Small intestine (tissue), 7 donors: Measurements from ENCODE around the gene CYP21A2. TPM values are rescaled to one million over a fixed set of nuclear protein-coding genes. Genes with fewer than 3 reads are reported as not detected.
"Not testable (repeated sequence)": the region's sequence is repeated elsewhere in the genome, so short reads cannot be mapped to it uniquely, and the experiment has no call there.

ENCODE experiments used
- DNase-seq, 2 donors: peaks; one replicate each; pipeline versions ENCODE4 v3.0.0 to v3.0.0-alpha.2; 2013
- FAIRE-seq: peaks from 2 replicates; lab custom pipeline; 2012; peaks lifted over from hg19 to GRCh38; lab: Jason Lieb, UNC
- H3K27ac ChIP-seq, 3 donors: one replicate each; pipeline ENCODE4 v1.5.1; 2013; ENCODE audit warnings: low read length in 2 of 3, mild to moderate bottlenecking in 2 of 3, control low read depth in 1 of 3, inconsistent platforms in 1 of 3, low read depth in 1 of 3, moderate library complexity in 1 of 3
- H3K27me3 ChIP-seq, 3 donors: one replicate each; pipeline ENCODE4 v1.6.1; 2013; ENCODE audit warnings: low read length in 3 of 3, inconsistent platforms in 1 of 3; ENCODE audit not compliant: control insufficient read depth in 3 of 3, insufficient read depth in 3 of 3
- H3K36me3 ChIP-seq, 3 donors: one replicate each; pipeline ENCODE4 v1.6.1; 2013; ENCODE audit warnings: low read length in 3 of 3, inconsistent platforms in 1 of 3, low read depth in 1 of 3, mild to moderate bottlenecking in 1 of 3, moderate library complexity in 1 of 3; ENCODE audit not compliant: control insufficient read depth in 3 of 3, insufficient read depth in 2 of 3
- H3K4me1 ChIP-seq, 3 donors: one replicate each; pipeline ENCODE4 v1.6.1; 2013; ENCODE audit warnings: low read length in 2 of 3, inconsistent platforms in 1 of 3, low read depth in 1 of 3, mild to moderate bottlenecking in 1 of 3, moderate library complexity in 1 of 3; ENCODE audit not compliant: control insufficient read depth in 3 of 3, insufficient read depth in 2 of 3
- H3K4me3 ChIP-seq, 3 donors: one replicate each; pipeline ENCODE4 v1.5.1; 2013; ENCODE audit warnings: low read length in 3 of 3, control low read depth in 1 of 3, inconsistent platforms in 1 of 3, low read depth in 1 of 3, mild to moderate bottlenecking in 1 of 3, moderate library complexity in 1 of 3
- H3K9me3 ChIP-seq, 2 donors: one replicate each; pipeline ENCODE4 v1.6.1; 2013; ENCODE audit warnings: low read depth in 1 of 2, low read length in 1 of 2; ENCODE audit not compliant: control insufficient read depth in 2 of 2, insufficient read depth in 1 of 2
- WGBS, 3 donors: extraction: QIAGEN DNeasy Blood & Tissue Kit; methylation state at CpG; one replicate each; pipeline ENCODE4 v1.1.7; 2013; 5-methylcytosine and 5-hydroxymethylcytosine counted together
- polyA plus RNA-seq, 4 donors: library from polyadenylated mRNA; stranded (reverse) in 3 of 4; unstranded in 1 of 4; fragments of 200-250 nt in 3 of 4; fragments of 120-200 nt in 1 of 4; gene quantifications; one replicate each; pipeline versions ENCODE4 v1.2.1 to v1.2.3, GENCODE V29; 2013
- donor health status: healthy with polysubstance abuse.
- donor health status: control.
- donor health status: control.
- donor health status: Bipolar disorder and iron deficiency.
- donor health status: healthy.

Gene CYP21A2
- polyA plus RNA-seq, 4 donors, result 0.18 to 3.4 (median 0.98) TPM

DNA sequence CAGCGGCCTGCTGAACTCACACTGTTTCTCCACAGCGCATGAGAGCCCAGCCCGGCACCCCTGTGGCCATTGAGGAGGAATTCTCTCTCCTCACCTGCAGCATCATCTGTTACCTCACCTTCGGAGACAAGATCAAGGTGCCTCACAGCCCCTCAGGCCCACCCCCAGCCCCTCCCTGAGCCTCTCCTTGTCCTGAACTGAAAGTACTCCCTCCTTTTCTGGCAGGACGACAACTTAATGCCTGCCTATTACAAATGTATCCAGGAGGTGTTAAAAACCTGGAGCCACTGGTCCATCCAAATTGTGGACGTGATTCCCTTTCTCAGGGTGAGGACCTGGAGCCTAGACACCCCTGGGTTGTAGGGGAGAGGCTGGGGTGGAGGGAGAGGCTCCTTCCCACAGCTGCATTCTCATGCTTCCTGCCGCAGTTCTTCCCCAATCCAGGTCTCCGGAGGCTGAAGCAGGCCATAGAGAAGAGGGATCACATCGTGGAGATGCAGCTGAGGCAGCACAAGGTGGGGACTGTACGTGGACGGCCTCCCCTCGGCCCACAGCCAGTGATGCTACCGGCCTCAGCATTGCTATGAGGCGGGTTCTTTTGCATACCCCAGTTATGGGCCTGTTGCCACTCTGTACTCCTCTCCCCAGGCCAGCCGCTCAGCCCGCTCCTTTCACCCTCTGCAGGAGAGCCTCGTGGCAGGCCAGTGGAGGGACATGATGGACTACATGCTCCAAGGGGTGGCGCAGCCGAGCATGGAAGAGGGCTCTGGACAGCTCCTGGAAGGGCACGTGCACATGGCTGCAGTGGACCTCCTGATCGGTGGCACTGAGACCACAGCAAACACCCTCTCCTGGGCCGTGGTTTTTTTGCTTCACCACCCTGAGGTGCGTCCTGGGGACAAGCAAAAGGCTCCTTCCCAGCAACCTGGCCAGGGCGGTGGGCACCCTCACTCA lies 1.4 kb downstream of the CYP21A2 start:
- not testable (repeated sequence) for H3K27ac ChIP-seq, H3K9me3 ChIP-seq, H3K36me3 ChIP-seq, H3K4me1 ChIP-seq, DNase-seq, FAIRE-seq, H3K4me3 ChIP-seq, H3K27me3 ChIP-seq
- 70 to 81% (median 78%) methylated on average over 13 to 23 of the region's 24 CpGs for WGBS, 3 donors

DNA sequence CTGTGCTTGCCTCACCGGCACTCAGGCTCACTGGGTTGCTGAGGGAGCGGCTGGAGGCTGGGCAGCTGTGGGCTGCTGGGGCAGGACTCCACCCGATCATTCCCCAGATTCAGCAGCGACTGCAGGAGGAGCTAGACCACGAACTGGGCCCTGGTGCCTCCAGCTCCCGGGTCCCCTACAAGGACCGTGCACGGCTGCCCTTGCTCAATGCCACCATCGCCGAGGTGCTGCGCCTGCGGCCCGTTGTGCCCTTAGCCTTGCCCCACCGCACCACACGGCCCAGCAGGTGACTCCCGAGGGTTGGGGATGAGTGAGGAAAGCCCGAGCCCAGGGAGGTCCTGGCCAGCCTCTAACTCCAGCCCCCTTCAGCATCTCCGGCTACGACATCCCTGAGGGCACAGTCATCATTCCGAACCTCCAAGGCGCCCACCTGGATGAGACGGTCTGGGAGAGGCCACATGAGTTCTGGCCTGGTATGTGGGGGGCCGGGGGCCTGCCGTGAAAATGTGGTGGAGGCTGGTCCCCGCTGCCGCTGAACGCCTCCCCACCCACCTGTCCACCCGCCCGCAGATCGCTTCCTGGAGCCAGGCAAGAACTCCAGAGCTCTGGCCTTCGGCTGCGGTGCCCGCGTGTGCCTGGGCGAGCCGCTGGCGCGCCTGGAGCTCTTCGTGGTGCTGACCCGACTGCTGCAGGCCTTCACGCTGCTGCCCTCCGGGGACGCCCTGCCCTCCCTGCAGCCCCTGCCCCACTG lies 2.3 kb downstream of the CYP21A2 start:
- FAIRE-seq, H3K4me3 ChIP-seq, H3K4me1 ChIP-seq, H3K27me3 ChIP-seq, H3K9me3 ChIP-seq, DNase-seq, H3K27ac ChIP-seq, H3K36me3 ChIP-seq: not testable (repeated sequence)
- WGBS, 3 donors, result 76 to 85% (median 83%) methylated on average over 14 to 25 of the region's 43 CpGs

DNA sequence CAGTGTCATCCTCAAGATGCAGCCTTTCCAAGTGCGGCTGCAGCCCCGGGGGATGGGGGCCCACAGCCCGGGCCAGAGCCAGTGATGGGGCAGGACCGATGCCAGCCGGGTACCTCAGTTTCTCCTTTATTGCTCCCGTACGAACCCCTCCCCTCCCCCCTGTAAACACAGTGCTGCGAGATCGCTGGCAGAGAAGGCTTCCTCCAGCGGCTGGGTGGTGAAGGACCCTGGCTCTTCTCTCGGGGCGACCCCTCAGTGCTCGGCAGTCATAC lies 2.8 kb downstream of the CYP21A2 start:
- FAIRE-seq, H3K9me3 ChIP-seq, H3K4me1 ChIP-seq, DNase-seq, H3K36me3 ChIP-seq, H3K4me3 ChIP-seq, H3K27ac ChIP-seq, H3K27me3 ChIP-seq: not testable (repeated sequence)
- WGBS, 3 donors, result 66 to 87% (median 74%) methylated on average over 5 to 6 of the region's 13 CpGs

DNA sequence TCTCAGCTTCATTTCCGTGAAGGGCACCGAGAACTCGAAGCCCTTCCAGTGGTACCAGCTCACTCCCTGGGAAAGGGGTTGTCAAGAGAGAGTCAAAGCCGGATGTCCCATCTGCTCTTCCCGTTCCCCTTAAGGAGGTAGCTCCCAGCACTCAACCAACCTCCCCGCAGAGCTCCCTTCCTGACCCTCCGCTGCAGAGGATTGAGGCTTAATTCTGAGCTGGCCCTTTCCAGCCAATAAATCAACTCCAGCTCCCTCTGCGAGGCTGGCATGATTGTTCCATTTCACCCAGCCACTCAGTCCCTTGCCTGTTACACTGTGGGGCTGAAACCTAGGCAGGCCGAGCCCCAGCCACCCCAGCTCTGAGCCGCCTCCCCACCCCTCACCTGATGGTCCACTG lies 3.2 kb downstream of the CYP21A2 start:
- H3K36me3 ChIP-seq, H3K4me1 ChIP-seq, FAIRE-seq, H3K27me3 ChIP-seq, H3K9me3 ChIP-seq, DNase-seq, H3K27ac ChIP-seq, H3K4me3 ChIP-seq: not testable (repeated sequence)
- WGBS, 3 donors, result 54 to 75% (median 70%) methylated on average over 5 to 7 of the region's 10 CpGs

DNA sequence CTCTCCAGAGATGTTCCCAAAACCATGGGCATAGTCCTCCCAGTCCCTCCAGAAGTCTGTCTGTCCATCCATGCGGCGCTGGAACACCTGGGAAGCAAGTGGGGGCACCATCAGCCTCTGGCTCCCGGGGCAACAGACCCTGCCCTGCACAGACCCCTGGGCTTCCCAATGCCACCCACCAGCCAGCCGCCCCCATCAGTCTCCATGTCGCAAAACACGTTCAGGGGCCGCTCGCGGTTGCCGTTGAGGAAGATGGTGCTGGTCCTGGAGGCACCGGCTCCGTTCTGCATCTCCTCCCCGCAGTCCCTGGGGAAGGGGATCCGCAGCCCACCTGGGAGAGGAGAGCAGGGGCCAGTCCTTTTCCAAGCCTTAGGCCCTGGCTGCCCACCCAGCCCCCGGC lies 4.1 kb downstream of the CYP21A2 start:
- H3K4me3 ChIP-seq, FAIRE-seq, H3K36me3 ChIP-seq, H3K27me3 ChIP-seq, H3K27ac ChIP-seq, H3K9me3 ChIP-seq, DNase-seq, H3K4me1 ChIP-seq: not testable (repeated sequence)
- 89 to 92% (median 92%) methylated on average over 10 to 14 of the region's 15 CpGs for WGBS, 3 donors

DNA sequence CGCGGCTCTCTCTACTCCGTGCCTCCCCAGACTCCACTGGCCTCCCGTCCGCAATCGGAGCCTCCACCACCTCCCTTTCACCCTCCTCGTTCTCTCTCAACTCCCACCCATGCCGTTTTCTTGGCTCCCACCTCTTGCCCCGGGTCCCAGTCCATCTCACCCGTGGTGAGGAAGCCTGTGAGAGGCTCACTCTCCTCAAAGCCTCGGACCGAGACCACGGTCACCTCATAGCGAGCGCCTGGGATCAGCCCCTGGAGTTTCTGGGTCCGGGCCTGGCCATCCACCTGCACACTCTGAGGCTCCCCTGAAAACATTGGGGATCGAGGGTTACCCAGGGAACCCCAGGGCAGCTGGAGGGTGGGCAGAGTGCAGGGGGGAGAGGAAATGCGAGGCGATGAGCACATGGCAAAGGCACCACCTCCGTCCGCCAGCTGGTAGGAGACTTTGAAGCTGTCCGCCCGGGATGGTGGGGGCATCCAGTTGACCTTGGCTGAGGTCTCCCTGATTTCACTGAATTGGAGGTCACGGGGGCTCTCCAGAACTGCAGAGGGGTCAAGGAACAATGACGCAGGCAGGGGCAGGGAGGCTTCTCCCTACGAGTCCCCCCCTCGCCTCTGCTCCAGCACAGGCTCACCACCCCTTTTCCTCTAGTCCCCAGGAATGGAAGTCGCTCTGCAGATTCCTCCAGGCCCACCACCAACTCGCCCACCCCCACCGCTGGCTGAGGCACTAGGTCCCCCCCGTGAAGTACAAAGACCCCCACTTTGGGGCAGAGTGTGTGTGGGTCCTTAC lies 5.6 kb downstream of the CYP21A2 start:
- H3K27ac ChIP-seq, H3K9me3 ChIP-seq, DNase-seq, H3K4me3 ChIP-seq, FAIRE-seq, H3K27me3 ChIP-seq, H3K36me3 ChIP-seq: not testable (repeated sequence)
- 83 to 89% (median 88%) methylated on average over 11 to 18 of the region's 31 CpGs for WGBS, 3 donors
- H3K4me1 ChIP-seq, result peaks cover 0 to 11% (median 0%) of the 10 kb centered on the region in 3 donors

DNA sequence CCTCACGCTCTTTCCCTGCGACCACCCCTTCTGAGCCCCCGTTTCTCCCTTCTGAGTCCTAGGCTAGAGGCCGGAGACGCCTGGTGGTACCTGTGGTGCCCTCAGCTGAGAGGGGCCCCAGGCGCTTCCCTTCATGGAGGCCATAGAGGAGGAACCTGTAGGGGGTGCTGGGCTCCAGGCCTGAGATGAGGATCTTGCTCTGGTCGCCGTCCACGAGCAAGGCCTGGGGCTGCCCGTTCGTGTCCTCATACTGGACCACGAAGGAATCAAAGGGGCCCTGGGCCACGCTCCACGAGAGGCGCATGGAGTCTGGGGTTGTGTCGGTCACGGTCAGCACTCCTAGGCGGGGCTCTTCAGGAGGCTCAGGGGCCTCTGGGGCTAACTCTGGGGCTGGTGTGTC lies 6.7 kb downstream of the CYP21A2 start:
- not testable (repeated sequence) for H3K9me3 ChIP-seq, H3K36me3 ChIP-seq, H3K27me3 ChIP-seq, H3K27ac ChIP-seq, DNase-seq, H3K4me3 ChIP-seq, FAIRE-seq
- WGBS, 3 donors, result 84 to 92% (median 84%) methylated on average over 7 to 14 of the region's 18 CpGs
- H3K4me1 ChIP-seq, result peaks cover 0 to 11% (median 0%) of the 10 kb centered on the region in 3 donors
